Uterus (tissue), 4 donors: ENCODE data around the gene CCDC34. TPM values are rescaled to one million over a fixed set of nuclear protein-coding genes. Genes with fewer than 3 reads are reported as not detected.

Experiments
- DNase-seq, 2 donors: peaks; one replicate each; pipeline ENCODE4 v3.0.0-alpha.2; 2019 to 2020
- H3K27ac ChIP-seq, 2 donors: fragments of 200-600 bp; sonication (generic); 1 replicate in 1 of 2; 2 replicates in 1 of 2; pipeline ENCODE4 v1.5.1; 2016 to 2018
- H3K27me3 ChIP-seq, 2 donors: fragments of 200-600 bp; sonication (generic); one replicate each; pipeline ENCODE4 v1.5.1; 2018 to 2019; ENCODE audit warnings: control low read depth in 1 of 2
- H3K36me3 ChIP-seq, 2 donors: fragments of 200-600 bp; sonication (generic); one replicate each; pipeline ENCODE4 v1.5.1; 2019; ENCODE audit warnings: control low read depth in 1 of 2
- H3K4me1 ChIP-seq, 2 donors: fragments of 200-600 bp; sonication (generic); one replicate each; pipeline ENCODE4 v1.5.1; 2018 to 2019; ENCODE audit warnings: control low read depth in 1 of 2
- H3K4me3 ChIP-seq, 2 donors: fragments of 200-600 bp; sonication (generic); 1 replicate in 1 of 2; 2 replicates in 1 of 2; pipeline ENCODE4 v1.5.1; 2018 to 2019; ENCODE audit warnings: mild to moderate bottlenecking in 1 of 2
- H3K9me3 ChIP-seq, 2 donors: fragments of 200-600 bp; sonication (generic); one replicate each; pipeline ENCODE4 v1.5.1; 2019; ENCODE audit warnings: control low read depth in 1 of 2
- POLR2A ChIP-seq, 2 donors: fragments of 450-650 bp; IDR thresholded peaks; one replicate each; pipeline ENCODE4 v1.6.1; 2016; ENCODE audit warnings: antibody characterized with exemption in 2 of 2, mild to moderate bottlenecking in 1 of 2, moderate library complexity in 1 of 2
- intact Hi-C: fragments of 100-400 bp; cut with DNase I; formaldehyde crosslinking; loops from one replicate; pipeline ENCODE4 v1.15.1; 2023; ENCODE audit warnings: low total_unique reads
- total RNA-seq, 4 donors: library from RNA; depleted of rRNA in 3 of 4; stranded (reverse); fragments of >200 nt in 3 of 4; gene quantifications; one replicate each; pipeline versions ENCODE4 v1.1.0 to v1.2.4, GENCODE V29; 2014 to 2023
- TF ChIP-seq, protein P1 (sequence below), 4 experiments: fragments of 200-600 bp in 2 of 4; fragments of 450-650 bp in 2 of 4; sonication (generic) in 2 of 4; IDR thresholded peaks; one replicate each; pipeline ENCODE4 v1.5.1; 2016 to 2019; ENCODE audit warnings: antibody characterized with exemption in 4 of 4, mild to moderate bottlenecking in 2 of 4, moderate library complexity in 1 of 4
- donor health status: DM: yes; HTN: yes; CAD: no.

The CCDC34 gene
- total RNA-seq, 4 donors from 2014 or later: 0.26 to 8.2 (median 2.7) TPM; not detected in 1

DNA sequence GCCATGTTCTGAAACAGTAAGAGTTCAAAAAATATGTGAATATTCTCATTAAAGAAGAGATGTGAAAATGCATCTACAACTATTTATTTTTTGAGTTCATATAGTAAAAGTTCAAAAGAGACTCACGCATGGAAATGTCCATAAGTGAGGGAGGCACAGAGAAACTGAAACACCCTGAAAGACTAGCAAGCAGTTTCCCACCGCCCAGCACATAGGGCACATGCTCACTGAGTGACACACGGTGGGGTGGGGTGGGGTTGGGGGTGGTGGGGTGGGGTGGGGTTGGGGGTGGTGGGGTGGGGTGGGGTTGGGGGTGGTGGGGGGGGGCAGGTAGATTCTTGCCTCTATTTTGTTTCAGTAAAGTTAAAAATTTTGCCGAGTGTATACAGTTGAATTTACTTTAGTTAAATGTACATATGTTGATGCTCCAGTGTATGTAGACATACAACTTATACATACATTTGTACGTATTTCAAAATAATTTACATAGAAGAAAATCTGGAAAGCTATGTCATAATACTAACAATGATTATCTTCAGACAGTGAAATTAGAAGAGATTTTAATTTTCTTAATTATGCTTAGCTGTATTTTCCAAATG lies 6.3 kb downstream of the CCDC34 start:
- no peak for TF ChIP-seq POLR2A (IDR thresholded peaks at IDR 0.05)
- TF ChIP-seq, protein P1, sequence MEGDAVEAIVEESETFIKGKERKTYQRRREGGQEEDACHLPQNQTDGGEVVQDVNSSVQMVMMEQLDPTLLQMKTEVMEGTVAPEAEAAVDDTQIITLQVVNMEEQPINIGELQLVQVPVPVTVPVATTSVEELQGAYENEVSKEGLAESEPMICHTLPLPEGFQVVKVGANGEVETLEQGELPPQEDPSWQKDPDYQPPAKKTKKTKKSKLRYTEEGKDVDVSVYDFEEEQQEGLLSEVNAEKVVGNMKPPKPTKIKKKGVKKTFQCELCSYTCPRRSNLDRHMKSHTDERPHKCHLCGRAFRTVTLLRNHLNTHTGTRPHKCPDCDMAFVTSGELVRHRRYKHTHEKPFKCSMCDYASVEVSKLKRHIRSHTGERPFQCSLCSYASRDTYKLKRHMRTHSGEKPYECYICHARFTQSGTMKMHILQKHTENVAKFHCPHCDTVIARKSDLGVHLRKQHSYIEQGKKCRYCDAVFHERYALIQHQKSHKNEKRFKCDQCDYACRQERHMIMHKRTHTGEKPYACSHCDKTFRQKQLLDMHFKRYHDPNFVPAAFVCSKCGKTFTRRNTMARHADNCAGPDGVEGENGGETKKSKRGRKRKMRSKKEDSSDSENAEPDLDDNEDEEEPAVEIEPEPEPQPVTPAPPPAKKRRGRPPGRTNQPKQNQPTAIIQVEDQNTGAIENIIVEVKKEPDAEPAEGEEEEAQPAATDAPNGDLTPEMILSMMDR (IDR thresholded peaks at IDR 0.05): no peak
- intact Hi-C loops: loop anchor here (10.0 kb wide), 1 partner anchor 118 kb away; the partner anchor contains the start of gene LGR4
- Histone ChIP-seq H3K9me3 (no peaks in the 10 kb centered on the region), H3K27ac (no peak overlapping the region), H3K4me3 (no peak overlapping the region), H3K36me3 (no peaks in the 10 kb centered on the region), H3K4me1 (no peaks in the 10 kb centered on the region), H3K27me3 (no peaks in the 10 kb centered on the region)
- DNase-seq: no peak

GRCh38 chr11:27355575-27356104 lies 7.4 kb downstream of the CCDC34 start:
- H3K9me3 ChIP-seq: no peaks in the 10 kb centered on the region
- no peak overlapping the region for H3K4me3 ChIP-seq
- H3K36me3 ChIP-seq: no peaks in the 10 kb centered on the region
- H3K27ac ChIP-seq: no peak overlapping the region
- H3K4me1 ChIP-seq: no peaks in the 10 kb centered on the region
- no peak for TF ChIP-seq POLR2A (IDR thresholded peaks at IDR 0.05)
- TF ChIP-seq, protein P1 (IDR thresholded peaks at IDR 0.05): no peak
- H3K27me3 ChIP-seq: no peaks in the 10 kb centered on the region
- intact Hi-C loops: loop anchor here (10.0 kb wide), 1 partner anchor 119 kb away; the partner anchor contains the start of gene LGR4
- DNase-seq: no peak

DNA sequence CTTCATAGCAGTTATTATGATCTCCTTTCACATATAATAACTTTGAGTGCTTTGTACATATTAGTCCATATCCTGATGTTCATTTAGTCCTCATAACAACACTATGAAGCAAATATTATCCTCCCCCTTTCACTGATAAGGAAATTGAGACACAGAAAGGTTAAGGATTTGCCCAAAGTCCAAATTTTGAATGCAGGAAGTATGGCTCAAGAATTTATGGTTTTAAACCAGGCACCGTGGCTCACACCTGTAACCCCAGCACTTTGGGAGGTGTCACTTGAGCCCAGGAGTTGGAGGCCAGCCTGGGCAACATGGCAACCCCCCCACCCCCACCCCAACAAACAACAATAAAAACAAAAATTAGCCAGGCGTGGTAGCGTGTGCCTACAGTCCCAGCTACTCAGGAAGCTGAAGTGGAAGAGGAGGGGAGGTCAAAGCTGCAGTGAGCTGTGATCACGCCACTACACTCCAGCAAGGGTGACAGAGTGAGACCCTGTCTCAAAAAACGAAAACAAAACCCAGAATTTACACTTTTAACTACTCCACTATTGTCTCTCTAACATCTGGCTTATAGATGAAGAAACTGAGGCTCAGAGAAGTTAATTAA lies 8.6 kb downstream of the CCDC34 start:
- TF ChIP-seq, protein P1 (IDR thresholded peaks at IDR 0.05): no peak
- TF ChIP-seq POLR2A (IDR thresholded peaks at IDR 0.05): no peak
- no peak overlapping the region for H3K4me3 ChIP-seq
- intact Hi-C loops: loop anchor here (10.0 kb wide), 1 partner anchor 120 kb away; the partner anchor contains the start of gene LGR4
- no peak overlapping the region for H3K27ac ChIP-seq
- H3K9me3 ChIP-seq: no peaks in the 10 kb centered on the region
- H3K4me1 ChIP-seq: no peaks in the 10 kb centered on the region
- no peaks in the 10 kb centered on the region for H3K36me3 ChIP-seq
- H3K27me3 ChIP-seq: no peaks in the 10 kb centered on the region
- DNase-seq: no peak

DNA sequence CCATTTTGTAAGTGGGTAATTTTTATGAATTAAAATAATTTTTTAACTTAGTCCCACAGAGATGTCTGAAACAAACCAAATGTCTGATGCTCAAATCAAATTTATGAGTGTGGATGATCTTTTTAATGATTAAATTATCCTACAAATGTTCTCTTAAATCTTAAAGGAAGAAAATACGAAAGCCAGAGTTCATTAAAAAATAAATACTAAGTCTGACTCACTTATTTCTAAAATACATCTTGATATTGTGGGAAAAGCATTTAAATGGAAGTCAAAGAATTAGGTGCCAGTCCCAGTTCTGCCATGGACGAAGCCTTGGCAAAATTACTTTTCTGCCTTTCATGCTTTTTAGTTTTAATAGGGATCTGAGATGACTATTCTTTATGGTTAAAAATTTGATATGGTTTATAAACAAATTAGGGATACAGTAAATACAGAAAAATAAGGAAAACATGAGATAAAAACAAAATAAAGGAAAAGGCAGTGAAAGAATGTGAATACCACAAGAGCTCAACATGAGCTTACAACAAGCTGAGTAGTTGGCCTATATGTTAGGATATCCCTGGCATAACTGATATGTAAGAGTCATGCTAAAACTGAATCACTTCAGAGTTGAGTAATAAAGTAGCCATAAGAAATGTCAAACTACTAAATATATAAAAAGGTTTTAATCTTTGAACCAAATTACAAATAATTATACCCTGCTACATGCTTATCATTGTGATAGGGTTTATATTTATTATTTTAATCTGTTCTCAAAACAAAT lies 9.2 kb downstream of the CCDC34 start:
- Histone ChIP-seq H3K27ac (no peak overlapping the region), H3K9me3 (no peaks in the 10 kb centered on the region), H3K4me1 (no peaks in the 10 kb centered on the region), H3K36me3 (no peaks in the 10 kb centered on the region), H3K27me3 (no peaks in the 10 kb centered on the region), H3K4me3 (no peak overlapping the region)
- intact Hi-C loops: loop anchor here (10.0 kb wide), 1 partner anchor 121 kb away; the partner anchor contains the start of gene LGR4
- DNase-seq: no peak
- TF ChIP-seq, protein P1 (IDR thresholded peaks at IDR 0.05): no peak
- TF ChIP-seq POLR2A (IDR thresholded peaks at IDR 0.05): no peak
